Prostate gland (tissue), 2 donors: ENCODE results near the gene GOLGA1.

Experiments
- CTCF ChIP-seq, 4 experiments: fragments of 200-600 bp in 2 of 4; fragments of 450-650 bp in 2 of 4; sonication (generic) in 2 of 4; IDR thresholded peaks; 1 replicate in 3 of 4; 2 replicates in 1 of 4; pipeline ENCODE4 v1.5.1; 2016 to 2019; ENCODE audit warnings: antibody characterized with exemption in 4 of 4, mild to moderate bottlenecking in 2 of 4, moderate library complexity in 2 of 4
- POLR2A ChIP-seq: fragments of 450-650 bp; IDR thresholded peaks from one replicate; pipeline ENCODE4 v1.6.1; 2016; ENCODE audit warnings: antibody characterized with exemption, mild to moderate bottlenecking
- POLR2AphosphoS5 ChIP-seq: sonication (generic); formaldehyde crosslinking; IDR thresholded peaks from one replicate; pipeline ENCODE4 v1.6.1; 2017; ENCODE audit warnings: antibody characterized with exemption

GRCh38 chr9:124939944-124940343 lies 939 bp downstream of the GOLGA1 start:
- TF ChIP-seq CTCF (IDR thresholded peaks at IDR 0.05) (no peak), POLR2AphosphoS5 (no peak), POLR2A (no peak)
